ENCODE measurements around the gene SOBP. TPM values are rescaled to one million over a fixed set of nuclear protein-coding genes. Genes with fewer than 3 reads are reported as not detected.

SOBP gene
- total and polyA plus RNA-seq, 8 donors = 0.58 to 16.9 (median 4.4) TPM

DNA sequence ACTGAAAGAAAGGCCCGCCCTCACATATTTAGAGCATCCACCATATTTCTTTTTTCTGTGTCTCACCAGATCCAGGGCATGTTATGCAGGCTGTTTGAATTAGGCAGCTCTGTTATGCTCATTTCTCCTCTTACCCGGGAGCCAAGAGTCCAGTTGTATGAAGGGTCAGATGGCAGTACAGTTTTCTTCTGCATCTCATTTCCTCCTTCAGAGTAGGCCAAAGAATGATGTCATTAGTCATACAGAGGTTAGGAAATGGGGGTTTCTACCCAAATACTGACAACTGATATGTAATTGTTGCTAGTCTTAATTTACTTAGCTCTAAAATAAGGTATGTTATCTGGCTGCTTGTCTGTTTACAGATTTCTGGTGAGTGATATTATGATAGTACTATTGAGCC, 130.8 kb downstream of the SOBP start:
- 65 to 75% (median 69%) methylated on average over 2 of the region's 2 CpGs for WGBS, 5 donors
- no peaks in the 10 kb centered on the region for H3K36me3 ChIP-seq
- intact Hi-C loops (cut with DNase I; ENCODE audit: low total_unique reads) = no loop called here
- H3K4me3 ChIP-seq = no peak overlapping the region
- DNase-seq = no peak
- no peaks in the 10 kb centered on the region for H3K9me3 ChIP-seq
- H3K27ac ChIP-seq = no peak overlapping the region
- peaks cover 0 to 11% (median 2%) of the 10 kb centered on the region in 4 donors for H3K4me1 ChIP-seq
- no peak for TF ChIP-seq CTCF (IDR thresholded peaks at IDR 0.05)
- no peaks in the 10 kb centered on the region for H3K27me3 ChIP-seq

GRCh38 chr6:107621229-107621937, 131.5 kb downstream of the SOBP start:
- TF ChIP-seq EP300 (IDR thresholded peaks at IDR 0.05) (no peak), CTCF (IDR thresholded peaks at IDR 0.05) (no peak), POLR2A (IDR thresholded peaks at IDR 0.05) (no peak), POLR2AphosphoS5 (IDR thresholded peaks at IDR 0.05) (no peak)
- intact Hi-C loops (cut with DNase I; ENCODE audit: low total_unique reads) = no loop called here
- Histone ChIP-seq H3K27ac (no peak overlapping the region), H3K36me3 (no peaks in the 10 kb centered on the region), H3K4me1 (peaks cover 0 to 11% (median 2%) of the 10 kb centered on the region in 4 donors), H3K4me3 (no peak overlapping the region), H3K27me3 (no peaks in the 10 kb centered on the region), H3K9me3 (no peaks in the 10 kb centered on the region)
- 86 to 91% (median 89%) methylated on average over 6 of the region's 6 CpGs for WGBS, 5 donors
- no peak for DNase-seq

- 76 to 90% (median 78%) methylated on average over 1 of the region's 1 CpG for WGBS, 5 donors
- TF ChIP-seq CTCF (IDR thresholded peaks at IDR 0.05) = no peak
- TF ChIP-seq POLR2AphosphoS5 (IDR thresholded peaks at IDR 0.05) = no peak
- TF ChIP-seq POLR2A (IDR thresholded peaks at IDR 0.05) = no peak
- no peak for TF ChIP-seq EP300 (IDR thresholded peaks at IDR 0.05)
- Histone ChIP-seq H3K4me3 (no peak overlapping the region), H3K27ac (no peak overlapping the region), H3K36me3 (no peaks in the 10 kb centered on the region), H3K4me1 (peaks cover 0 to 11% (median 2%) of the 10 kb centered on the region in 4 donors), H3K27me3 (no peaks in the 10 kb centered on the region), H3K9me3 (no peaks in the 10 kb centered on the region)
- intact Hi-C loops (cut with DNase I; ENCODE audit: low total_unique reads) = no loop called here
- DNase-seq = no peak
Measured at GRCh38 chr6:107622269-107622668, 132.4 kb downstream of the SOBP start.

DNA sequence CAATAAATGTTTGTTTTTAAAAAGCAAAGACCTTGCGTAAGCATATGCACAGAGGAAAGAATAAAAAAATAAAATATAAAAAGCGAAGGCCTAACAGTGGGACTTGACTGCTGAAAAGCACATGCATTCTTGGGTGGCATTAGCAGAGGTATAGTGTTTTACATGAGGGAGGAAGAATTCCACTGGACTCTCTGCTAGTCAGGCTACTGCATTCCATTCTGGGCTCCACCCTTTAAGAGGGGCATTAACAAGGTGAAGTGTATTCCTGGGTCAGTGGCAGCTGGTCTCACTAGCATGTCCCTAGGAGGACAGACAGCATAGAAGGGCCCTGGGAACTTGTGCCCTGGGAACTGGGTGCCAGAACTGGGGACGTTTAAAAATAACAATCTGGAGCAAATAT, 134.1 kb downstream of the SOBP start:
- H3K36me3 ChIP-seq = no peaks in the 10 kb centered on the region
- H3K27ac ChIP-seq = no peak overlapping the region
- 76 to 87% (median 85%) methylated on average over 3 of the region's 3 CpGs for WGBS, 5 donors
- intact Hi-C loops (cut with DNase I; ENCODE audit: low total_unique reads) = no loop called here
- no peaks in the 10 kb centered on the region for H3K27me3 ChIP-seq
- no peak overlapping the region for H3K4me3 ChIP-seq
- no peak for DNase-seq
- no peaks in the 10 kb centered on the region for H3K9me3 ChIP-seq
- no peak for TF ChIP-seq CTCF (IDR thresholded peaks at IDR 0.05)
- TF ChIP-seq POLR2AphosphoS5 (IDR thresholded peaks at IDR 0.05) = no peak
- no peak for TF ChIP-seq POLR2A (IDR thresholded peaks at IDR 0.05)
- TF ChIP-seq EP300 (IDR thresholded peaks at IDR 0.05) = no peak
- peaks cover 0 to 16% (median 7%) of the 10 kb centered on the region in 4 donors for H3K4me1 ChIP-seq
